Measurements from ENCODE around the gene TP53I11. TPM values are rescaled to one million over a fixed set of nuclear protein-coding genes. Genes with fewer than 3 reads are reported as not detected.

The TP53I11 gene
- total RNA-seq, 4 donors from 2014 or later = 24.7 to 107 (median 46.3) TPM

GRCh38 chr11:44912270-44912987, 38.3 kb downstream of the TP53I11 start:
- TF ChIP-seq, protein P1, sequence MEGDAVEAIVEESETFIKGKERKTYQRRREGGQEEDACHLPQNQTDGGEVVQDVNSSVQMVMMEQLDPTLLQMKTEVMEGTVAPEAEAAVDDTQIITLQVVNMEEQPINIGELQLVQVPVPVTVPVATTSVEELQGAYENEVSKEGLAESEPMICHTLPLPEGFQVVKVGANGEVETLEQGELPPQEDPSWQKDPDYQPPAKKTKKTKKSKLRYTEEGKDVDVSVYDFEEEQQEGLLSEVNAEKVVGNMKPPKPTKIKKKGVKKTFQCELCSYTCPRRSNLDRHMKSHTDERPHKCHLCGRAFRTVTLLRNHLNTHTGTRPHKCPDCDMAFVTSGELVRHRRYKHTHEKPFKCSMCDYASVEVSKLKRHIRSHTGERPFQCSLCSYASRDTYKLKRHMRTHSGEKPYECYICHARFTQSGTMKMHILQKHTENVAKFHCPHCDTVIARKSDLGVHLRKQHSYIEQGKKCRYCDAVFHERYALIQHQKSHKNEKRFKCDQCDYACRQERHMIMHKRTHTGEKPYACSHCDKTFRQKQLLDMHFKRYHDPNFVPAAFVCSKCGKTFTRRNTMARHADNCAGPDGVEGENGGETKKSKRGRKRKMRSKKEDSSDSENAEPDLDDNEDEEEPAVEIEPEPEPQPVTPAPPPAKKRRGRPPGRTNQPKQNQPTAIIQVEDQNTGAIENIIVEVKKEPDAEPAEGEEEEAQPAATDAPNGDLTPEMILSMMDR (IDR thresholded peaks at IDR 0.05; ENCODE audit: low read depth) = no peak

DNA sequence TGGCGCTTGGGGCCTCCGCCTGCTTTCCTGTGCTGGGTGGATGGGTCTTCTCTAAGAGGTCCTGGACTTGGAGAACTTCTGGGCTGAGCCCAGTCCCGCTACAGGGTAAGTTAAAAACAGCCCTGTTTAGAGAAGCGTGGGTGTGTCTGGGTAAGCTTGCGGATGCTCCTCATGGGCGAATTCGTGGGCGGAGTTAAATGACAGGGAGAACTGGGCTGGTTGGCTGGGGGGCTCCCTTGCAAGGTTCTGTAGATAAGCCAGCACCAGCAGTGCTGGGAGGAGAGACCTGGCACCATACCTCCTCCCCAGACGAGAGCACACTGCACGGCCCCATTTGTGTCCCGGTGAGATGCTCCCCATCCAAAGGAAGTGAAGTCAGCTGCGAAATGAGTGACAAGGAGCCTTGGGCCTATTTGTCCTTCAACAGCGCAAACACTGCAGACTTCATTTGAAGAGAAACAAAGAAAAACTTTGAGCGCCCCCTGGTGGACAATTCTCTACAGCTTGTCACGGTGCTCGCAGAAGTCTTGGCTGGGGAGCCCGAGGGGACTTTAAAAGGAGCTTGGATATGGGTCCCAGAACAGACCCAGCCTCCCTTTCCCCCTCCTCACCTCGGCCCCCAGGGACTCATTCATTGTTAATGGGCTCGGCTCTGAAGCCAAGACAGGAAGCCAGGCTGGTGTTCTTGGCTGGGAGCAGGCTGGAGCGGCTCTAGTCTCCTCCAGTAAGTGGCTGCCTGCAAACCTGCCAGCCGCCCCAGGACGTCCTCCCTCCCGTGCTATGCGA, 39.5 kb downstream of the TP53I11 start:
- TF ChIP-seq, protein P1 (IDR thresholded peaks at IDR 0.05; ENCODE audit: low read depth) = no peak

DNA sequence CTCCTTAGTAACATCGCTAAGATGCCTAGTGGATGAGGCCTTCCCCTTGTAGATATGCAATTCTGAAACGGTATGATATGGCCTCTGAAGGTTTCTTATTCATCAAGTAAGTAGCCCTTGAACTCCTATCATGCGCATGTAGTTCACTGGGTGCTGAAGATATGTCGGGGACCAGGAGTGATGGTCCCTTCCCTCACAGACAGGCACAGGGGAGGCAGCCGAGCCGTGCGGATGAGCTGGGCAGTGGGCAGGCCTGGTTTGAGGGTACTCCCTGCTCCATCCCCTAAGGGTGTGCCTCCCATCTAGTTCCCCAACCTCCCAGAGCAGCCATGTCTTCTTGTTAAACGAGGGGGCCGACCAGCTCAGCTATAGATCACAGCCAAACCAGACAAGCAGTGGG, 40.1 kb downstream of the TP53I11 start:
- TF ChIP-seq, protein P1 (IDR thresholded peaks at IDR 0.05; ENCODE audit: low read depth) = no peak

DNA sequence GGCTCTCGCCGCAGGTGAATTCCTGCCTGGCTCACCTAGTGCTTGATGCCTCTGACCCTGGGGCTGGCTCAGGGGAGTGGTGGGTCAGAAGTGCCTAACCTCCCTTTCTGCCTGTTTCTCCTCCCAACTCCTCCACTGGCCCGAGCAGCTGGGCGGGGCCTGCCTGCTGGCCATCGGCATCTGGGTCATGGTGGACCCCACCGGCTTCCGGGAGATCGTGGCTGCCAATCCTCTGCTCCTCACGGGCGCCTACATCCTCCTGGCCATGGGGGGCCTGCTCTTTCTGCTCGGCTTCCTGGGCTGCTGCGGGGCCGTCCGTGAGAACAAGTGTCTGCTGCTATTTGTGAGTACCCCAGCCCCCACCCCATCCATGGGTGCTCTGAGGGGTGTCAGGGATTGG, 41.1 kb downstream of the TP53I11 start:
- TF ChIP-seq, protein P1 (IDR thresholded peaks at IDR 0.05; ENCODE audit: low read depth) = no peak

DNA sequence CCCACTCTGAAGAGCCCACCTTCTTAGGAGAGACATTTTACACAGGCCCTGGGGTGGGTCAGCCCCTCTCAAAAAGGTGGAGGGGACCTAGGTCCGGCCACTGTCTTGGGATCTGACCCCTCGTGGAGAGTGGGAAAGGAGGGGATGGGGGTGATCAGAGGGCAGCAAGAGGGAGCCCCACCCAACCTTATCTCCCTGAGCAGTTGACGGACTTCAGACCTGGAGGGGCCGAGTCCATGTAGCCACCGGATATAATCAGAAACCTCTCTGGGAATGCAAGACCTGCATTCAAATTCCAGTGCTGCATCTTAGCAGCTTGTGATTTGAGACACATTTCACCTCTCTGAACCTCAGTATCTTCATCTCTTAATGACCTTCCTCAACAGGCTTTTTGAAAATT, 44.0 kb downstream of the TP53I11 start:
- TF ChIP-seq, protein P1 (IDR thresholded peaks at IDR 0.05; ENCODE audit: low read depth) = no peak

- TF ChIP-seq, protein P1 (IDR thresholded peaks at IDR 0.05; ENCODE audit: low read depth) = no peak
Measured at GRCh38 chr11:44905131-44905866, 45.4 kb downstream of the TP53I11 start.
